GM20431 (cell line): ENCODE data around the gene AIFM3.

Experiments
- in situ Hi-C: fragments of 300-500 bp; cut with MseI, MboI; formaldehyde crosslinking; loops from one replicate; pipeline ENCODE4 v1.15.0; 2020; ENCODE audit warnings: low sequenced_read_pairs; ENCODE audit not compliant: unreplicated experiment

Gene AIFM3

GRCh38 chr22:21020802-21021429, 53.9 kb downstream of the AIFM3 start:
- in situ Hi-C loops, result no loop called here

GRCh38 chr22:21022507-21022906, 55.5 kb downstream of the AIFM3 start:
- in situ Hi-C loops, result no loop called here

GRCh38 chr22:21022955-21023614, 56.0 kb downstream of the AIFM3 start:
- in situ Hi-C loops, result no loop called here

- in situ Hi-C loops, result no loop called here
Measured at GRCh38 chr22:21025266-21025665, 58.2 kb downstream of the AIFM3 start.

- in situ Hi-C loops, result no loop called here
Measured at GRCh38 chr22:21025763-21026755, 59.0 kb downstream of the AIFM3 start.

GRCh38 chr22:21026783-21027692, 60.0 kb downstream of the AIFM3 start:
- in situ Hi-C loops, result no loop called here

GRCh38 chr22:21028277-21029251, 61.5 kb downstream of the AIFM3 start:
- in situ Hi-C loops, result no loop called here

- in situ Hi-C loops, result no loop called here
Measured at GRCh38 chr22:21029486-21030025, 62.5 kb downstream of the AIFM3 start.

- in situ Hi-C loops, result no loop called here
Measured at GRCh38 chr22:21030032-21030431, 63.0 kb downstream of the AIFM3 start.
